KBM-7 (cell line): ENCODE measurements around the gene CBX2.

ENCODE experiments used
- DNase-seq: peaks from one replicate; pipeline ENCODE4 v3.0.0-alpha.2; 2015
- in situ Hi-C: fragments of 300-500 bp; cut with MboI; formaldehyde crosslinking; loops from 2 replicates; pipeline ENCODE4 v1.14.3; 2020; ENCODE audit warnings: low sequenced_read_pairs, low pct_unique_long_range_greater_than_20kb, mixed read lengths

Gene CBX2

GRCh38 chr17:79777894-79778503 lies at the start of gene CBX2:
CBX2 (plus strand) TSS chr17:79778148; CDS start chr17:79778236, 88 bp downstream.
- in situ Hi-C loops, result no loop called here
- DNase-seq, result peak; percentile 46

- DNase-seq, result peak; percentile 70
These were observed 49.6 kb upstream of the CBX2 start for GRCh38 chr17:79728169-79728907.

GRCh38 chr17:79728908-79729471 lies 49.0 kb upstream of the CBX2 start:
- no peak for DNase-seq
- in situ Hi-C loops, result no loop called here

More at GRCh38 chr17:79728169-79728907, 49.6 kb upstream of the CBX2 start:
- in situ Hi-C loops, result no loop called here

GRCh38 chr17:79729761-79730160 lies 48.2 kb upstream of the CBX2 start:
- DNase-seq, result no peak
- in situ Hi-C loops, result no loop called here

GRCh38 chr17:79730437-79730768 lies 47.5 kb upstream of the CBX2 start:
- no peak for DNase-seq
- in situ Hi-C loops, result no loop called here

GRCh38 chr17:79730769-79731483 lies 47.0 kb upstream of the CBX2 start, which contains the start of gene ENPP7:
ENPP7 (plus strand) TSS chr17:79730943; CDS start chr17:79731140, 197 bp downstream.
- in situ Hi-C loops, result no loop called here
- no peak for DNase-seq

- DNase-seq, result no peak
- in situ Hi-C loops, result no loop called here
These were observed 45.7 kb upstream of the CBX2 start for GRCh38 chr17:79732254-79732653.

GRCh38 chr17:79732804-79733691 lies 44.9 kb upstream of the CBX2 start:
- in situ Hi-C loops, result no loop called here
- DNase-seq, result no peak

- no peak for DNase-seq
- in situ Hi-C loops, result no loop called here
These were observed 44.3 kb upstream of the CBX2 start for GRCh38 chr17:79733692-79734070.

- no peak for DNase-seq
These were observed 42.9 kb upstream of the CBX2 start for GRCh38 chr17:79735096-79735495.

GRCh38 chr17:79737046-79737921 lies 40.7 kb upstream of the CBX2 start:
- in situ Hi-C loops, result no loop called here
- no peak for DNase-seq

More at GRCh38 chr17:79735096-79735495, 42.9 kb upstream of the CBX2 start:
- in situ Hi-C loops, result no loop called here

- in situ Hi-C loops, result no loop called here
- DNase-seq, result no peak
These were observed 39.9 kb upstream of the CBX2 start for GRCh38 chr17:79737922-79738578.

GRCh38 chr17:79738643-79739042 lies 39.3 kb upstream of the CBX2 start:
- DNase-seq, result no peak
- in situ Hi-C loops, result no loop called here

GRCh38 chr17:79739148-79740062 lies 38.5 kb upstream of the CBX2 start:
- no peak for DNase-seq
- in situ Hi-C loops, result no loop called here

- DNase-seq, result no peak
- in situ Hi-C loops, result no loop called here
These were observed 37.5 kb upstream of the CBX2 start for GRCh38 chr17:79740413-79740812.

GRCh38 chr17:79741401-79741750 lies 36.6 kb upstream of the CBX2 start:
- in situ Hi-C loops, result no loop called here
- DNase-seq, result no peak
